Measurements from ENCODE around the gene ZFYVE21. TPM values are rescaled to one million over a fixed set of nuclear protein-coding genes. Genes with fewer than 3 reads are reported as not detected.

Gene ZFYVE21
- total RNA-seq, 2 experiments from 2014 or later, result 18.0 to 22.5 TPM

GRCh38 chr14:103696466-103697071, 19.0 kb upstream of the ZFYVE21 start:
- DNase-seq (ENCODE audit: low spot score), result peak; percentile 36

GRCh38 chr14:103697206-103697602, 18.4 kb upstream of the ZFYVE21 start:
- peak overlapping the region; percentile 76 for H3K27ac ChIP-seq (ENCODE audit: low read depth, low read length, poor library complexity, severe bottlenecking)
- no peaks in the 10 kb centered on the region; the same call in 1 of the 2 replicates for H3K79me2 ChIP-seq (ENCODE audit: insufficient read depth, low read depth, low read length)
- no TSS peak for BruUV-seq (replicated peaks)
- H3K9me2 ChIP-seq (ENCODE audit: insufficient read depth, low read length), result no peaks in the 10 kb centered on the region
- TF ChIP-seq CTCF (conservative IDR thresholded peaks at IDR 0.05; ENCODE audit: low read length), result no peak
- no peak for TF ChIP-seq EZH2phosphoT487 (IDR thresholded peaks at IDR 0.05; ENCODE audit: borderline replicate concordance, low read depth, low read length)
- peaks cover 88% of the 10 kb centered on the region for H3K36me3 ChIP-seq (ENCODE audit: insufficient read depth, low read length)
- CTCF ChIA-PET (ENCODE audit: unreplicated experiment), result no interaction called here
- intact Hi-C loops (cut with micrococcal nuclease; ENCODE audit: unreplicated experiment), result no loop called here
- no peaks in the 10 kb centered on the region for H4K20me1 ChIP-seq (ENCODE audit: insufficient read depth, low read length)
- POLR2A ChIA-PET, result interaction anchor here (0.6 to 1.1 kb wide), 2 partner anchors 17 to 103 kb away, joined by 3 read pairs; no protein-coding TSS in a partner anchor
- peak overlapping the region; percentile 66 for H3K4me2 ChIP-seq (ENCODE audit: low read length)
- H3K4me1 ChIP-seq (ENCODE audit: insufficient read depth, low read length, poor library complexity, severe bottlenecking), result peaks cover 97% of the 10 kb centered on the region
- no peaks in the 10 kb centered on the region for H3K9me3 ChIP-seq (ENCODE audit: low read length)
- no peak overlapping the region for H2AFZ ChIP-seq (ENCODE audit: low read length)
- H3K4me3 ChIP-seq (ENCODE audit: low read depth, low read length, poor library complexity, severe bottlenecking), result peak overlapping the region; percentile 9
- no peak for DNase-seq (ENCODE audit: low spot score)

More at GRCh38 chr14:103696466-103697071, 19.0 kb upstream of the ZFYVE21 start:
- BruUV-seq (replicated peaks), result no TSS peak
- Histone ChIP-seq H3K36me3 (ENCODE audit: insufficient read depth, low read length) (peaks cover 84% of the 10 kb centered on the region), H2AFZ (ENCODE audit: low read length) (no peak overlapping the region), H3K4me3 (ENCODE audit: low read depth, low read length, poor library complexity, severe bottlenecking) (peak overlapping the region; percentile 9), H3K79me2 (ENCODE audit: insufficient read depth, low read depth, low read length) (no peaks in the 10 kb centered on the region; the same call in 1 of the 2 replicates), H3K9me3 (ENCODE audit: low read length) (no peaks in the 10 kb centered on the region), H3K9me2 (ENCODE audit: insufficient read depth, low read length) (no peaks in the 10 kb centered on the region), H3K4me2 (ENCODE audit: low read length) (peak overlapping the region; percentile 66), H4K20me1 (ENCODE audit: insufficient read depth, low read length) (no peaks in the 10 kb centered on the region), H3K4me1 (ENCODE audit: insufficient read depth, low read length, poor library complexity, severe bottlenecking) (peaks cover 95% of the 10 kb centered on the region), H3K27ac (ENCODE audit: low read depth, low read length, poor library complexity, severe bottlenecking) (peak overlapping the region; percentile 76)
- TF ChIP-seq CTCF (conservative IDR thresholded peaks at IDR 0.05; ENCODE audit: low read length), result no peak
- no peak for TF ChIP-seq EZH2phosphoT487 (IDR thresholded peaks at IDR 0.05; ENCODE audit: borderline replicate concordance, low read depth, low read length)
- POLR2A ChIA-PET, result interaction anchor here (0.6 to 1.1 kb wide), 4 partner anchors 16 to 102 kb away, joined by 3 read pairs; partner anchors contain the start of gene KLC1
- intact Hi-C loops (cut with micrococcal nuclease; ENCODE audit: unreplicated experiment), result no loop called here
- CTCF ChIA-PET (ENCODE audit: unreplicated experiment), result no interaction called here
